ENCODE results near the gene C3orf70.

GRCh38 chr3:185087419-185087818, 65.4 kb downstream of the C3orf70 start:
- TF ChIP-seq, protein P1, sequence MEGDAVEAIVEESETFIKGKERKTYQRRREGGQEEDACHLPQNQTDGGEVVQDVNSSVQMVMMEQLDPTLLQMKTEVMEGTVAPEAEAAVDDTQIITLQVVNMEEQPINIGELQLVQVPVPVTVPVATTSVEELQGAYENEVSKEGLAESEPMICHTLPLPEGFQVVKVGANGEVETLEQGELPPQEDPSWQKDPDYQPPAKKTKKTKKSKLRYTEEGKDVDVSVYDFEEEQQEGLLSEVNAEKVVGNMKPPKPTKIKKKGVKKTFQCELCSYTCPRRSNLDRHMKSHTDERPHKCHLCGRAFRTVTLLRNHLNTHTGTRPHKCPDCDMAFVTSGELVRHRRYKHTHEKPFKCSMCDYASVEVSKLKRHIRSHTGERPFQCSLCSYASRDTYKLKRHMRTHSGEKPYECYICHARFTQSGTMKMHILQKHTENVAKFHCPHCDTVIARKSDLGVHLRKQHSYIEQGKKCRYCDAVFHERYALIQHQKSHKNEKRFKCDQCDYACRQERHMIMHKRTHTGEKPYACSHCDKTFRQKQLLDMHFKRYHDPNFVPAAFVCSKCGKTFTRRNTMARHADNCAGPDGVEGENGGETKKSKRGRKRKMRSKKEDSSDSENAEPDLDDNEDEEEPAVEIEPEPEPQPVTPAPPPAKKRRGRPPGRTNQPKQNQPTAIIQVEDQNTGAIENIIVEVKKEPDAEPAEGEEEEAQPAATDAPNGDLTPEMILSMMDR (IDR thresholded peaks at IDR 0.05) = no peak
- no peak for TF ChIP-seq POLR2A (IDR thresholded peaks at IDR 0.05)
